Epidermal melanocyte (primary cell): ENCODE results near the gene BCL2L2.
"Not testable (repeated sequence)": the region's sequence is repeated elsewhere in the genome, so short reads cannot be mapped to it uniquely, and the experiment has no call there.

Source experiments
- DNase-seq: peaks from one replicate; pipeline ENCODE4 v3.0.0; 2011; ENCODE audit warnings: low spot score; ENCODE audit not compliant: insufficient read length

BCL2L2 gene, protein sequence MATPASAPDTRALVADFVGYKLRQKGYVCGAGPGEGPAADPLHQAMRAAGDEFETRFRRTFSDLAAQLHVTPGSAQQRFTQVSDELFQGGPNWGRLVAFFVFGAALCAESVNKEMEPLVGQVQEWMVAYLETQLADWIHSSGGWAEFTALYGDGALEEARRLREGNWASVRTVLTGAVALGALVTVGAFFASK

DNA sequence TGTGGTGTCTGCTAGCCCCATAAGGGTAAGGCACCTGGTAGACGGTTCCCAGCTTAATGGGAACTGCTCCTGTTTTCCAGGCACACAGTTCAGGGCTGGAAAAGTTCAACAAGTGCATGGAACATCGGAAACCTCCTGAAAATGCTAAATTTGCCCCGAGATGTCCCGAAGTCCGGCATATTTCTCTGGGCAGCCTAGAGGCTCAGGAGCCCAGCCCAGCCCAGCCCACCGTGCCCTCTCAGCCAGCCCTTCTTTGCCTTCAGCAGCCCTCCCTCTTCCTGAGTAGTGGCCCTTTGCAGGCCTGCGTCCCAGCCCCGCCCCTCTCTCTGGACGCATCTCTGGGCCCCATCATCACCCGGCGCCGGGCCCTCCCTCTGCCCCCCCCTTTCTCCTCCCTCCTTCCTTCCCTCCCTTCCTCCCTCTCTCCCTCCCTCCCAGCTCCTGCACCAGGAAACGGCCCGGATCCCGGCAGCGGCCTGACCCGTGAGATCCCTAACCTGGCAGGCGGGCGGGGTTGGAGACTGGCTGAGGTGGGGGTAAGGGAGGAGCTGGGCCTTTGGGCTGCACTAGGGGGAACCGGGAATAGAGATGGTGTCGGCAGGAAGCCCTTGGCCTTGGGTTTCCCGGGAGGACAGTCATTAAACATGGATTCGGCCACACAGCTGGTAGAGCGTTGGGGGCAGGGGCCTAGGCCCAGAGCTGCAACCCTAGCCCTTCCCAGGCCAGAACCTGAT, at the start of gene BCL2L2:
Gene BCL2L2 (plus strand): TSS at position 422 of the 734 bp plus-strand sequence. CDS start 935 bp downstream, outside the sequence.
- DNase-seq, result peak; percentile 44

DNA sequence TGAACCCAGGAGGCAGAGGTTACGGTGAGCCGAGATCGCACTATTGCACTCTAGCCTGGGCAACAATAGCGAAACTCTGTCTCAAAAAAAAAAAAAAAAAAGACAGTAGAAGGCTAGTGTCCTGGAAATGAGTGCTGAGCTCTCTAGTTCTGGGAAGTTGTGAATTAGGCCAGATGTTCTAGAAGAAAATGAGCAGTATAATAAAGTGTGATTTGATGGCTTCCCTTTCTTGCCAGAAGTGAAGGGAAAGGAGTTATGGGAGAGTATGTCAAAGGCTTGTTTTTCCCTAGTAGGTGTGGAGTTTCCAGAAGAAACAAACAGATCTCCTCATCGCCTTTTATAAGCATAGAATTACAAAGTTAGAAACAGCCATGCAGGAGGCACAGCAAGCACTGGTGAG, 48.4 kb upstream of the BCL2L2 start:
- DNase-seq, result no peak

- no peak for DNase-seq
Measured at GRCh38 chr14:23259426-23259825, 47.2 kb upstream of the BCL2L2 start.

GRCh38 chr14:23260849-23261248, 45.8 kb upstream of the BCL2L2 start:
- DNase-seq, result not testable (repeated sequence)

DNA sequence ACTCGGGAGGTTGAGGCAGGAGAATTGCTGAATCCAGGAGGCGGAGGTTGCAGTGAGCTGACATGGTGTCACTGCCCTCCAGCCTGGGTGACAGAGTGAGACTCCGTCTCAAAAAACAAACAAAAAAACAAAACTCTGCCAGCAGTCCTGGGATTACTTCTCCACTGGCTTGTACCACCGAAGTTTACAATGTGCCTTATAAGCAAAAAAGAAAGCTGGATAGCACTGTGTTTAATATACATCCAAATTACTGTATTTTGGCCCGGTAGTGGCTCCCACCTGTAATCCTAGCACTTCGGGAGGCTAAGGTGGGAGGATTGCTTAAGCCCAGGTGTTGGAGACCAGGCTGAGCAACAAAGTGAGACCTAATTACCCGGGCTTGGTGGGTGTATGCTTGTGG, 37.4 kb upstream of the BCL2L2 start:
- no peak for DNase-seq

DNA sequence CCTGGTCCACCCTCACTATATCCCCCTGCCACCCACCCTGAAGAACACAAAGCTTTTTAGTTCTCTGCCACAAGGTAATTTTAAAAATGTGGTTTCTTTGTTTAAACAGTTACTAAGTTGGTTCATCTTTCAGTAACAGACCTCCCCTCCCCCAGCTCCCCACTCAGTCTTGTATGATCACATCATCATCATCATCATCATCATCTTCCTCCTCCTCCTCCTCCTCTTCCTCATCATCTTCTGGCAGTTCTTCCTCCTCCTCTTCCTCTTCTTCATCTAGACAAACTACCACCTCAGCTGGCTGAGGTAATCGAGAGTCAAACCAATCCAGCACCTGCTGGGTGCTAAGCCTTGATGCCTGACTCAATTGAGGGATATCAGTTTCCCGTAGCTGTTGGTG, 31.2 kb upstream of the BCL2L2 start:
- no peak for DNase-seq

GRCh38 chr14:23277189-23277588, 29.4 kb upstream of the BCL2L2 start:
- no peak for DNase-seq

DNA sequence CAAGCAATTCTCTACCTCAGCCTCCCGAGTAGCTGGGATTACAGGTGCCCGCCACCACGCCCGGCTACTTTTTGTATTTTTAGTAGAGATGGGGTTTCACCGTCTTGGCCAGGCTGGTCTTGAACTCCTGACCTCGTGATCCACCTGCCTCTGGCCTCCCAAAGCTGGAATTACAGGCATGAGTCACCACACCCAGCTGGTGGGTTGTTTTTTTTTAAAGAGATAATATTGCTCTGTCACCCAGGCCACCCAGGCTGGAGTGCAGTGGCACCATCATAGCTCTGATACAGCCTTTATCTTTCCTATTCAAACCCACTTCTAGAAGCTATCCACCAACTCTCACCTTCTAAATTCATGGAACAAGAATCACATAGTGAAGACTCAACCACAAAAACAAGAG, 28.7 kb upstream of the BCL2L2 start:
- DNase-seq, result not testable (repeated sequence)

DNA sequence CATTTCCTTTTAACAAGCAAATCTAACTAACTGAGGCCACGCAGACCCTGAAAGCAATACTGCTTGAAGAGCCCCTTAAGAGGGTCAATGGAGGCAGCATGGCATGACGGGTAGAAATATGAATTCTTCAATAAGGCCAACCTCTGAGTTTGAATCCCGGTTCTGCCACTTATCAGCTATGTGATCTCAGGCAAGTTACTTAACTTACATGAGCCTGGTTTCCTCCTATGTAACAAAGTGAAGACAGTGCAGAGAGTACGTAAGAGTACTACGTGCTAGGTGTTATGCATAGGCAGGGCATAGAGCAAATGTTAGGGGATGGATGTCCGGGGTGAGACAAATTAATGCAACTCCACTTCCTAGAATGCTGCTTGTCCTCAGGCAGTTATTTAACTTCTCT, 25.4 kb upstream of the BCL2L2 start:
- DNase-seq, result no peak

- no peak for DNase-seq
Measured at GRCh38 chr14:23284654-23285529, 21.7 kb upstream of the BCL2L2 start.

GRCh38 chr14:23285530-23286019, 21.1 kb upstream of the BCL2L2 start:
- DNase-seq, result no peak

GRCh38 chr14:23286020-23286901, 20.4 kb upstream of the BCL2L2 start, which contains the start of gene HOMEZ:
Gene HOMEZ (minus strand): TSS chr14:23286132. CDS start chr14:23285952, 180 bp downstream.
- DNase-seq, result peak; percentile 95

DNA sequence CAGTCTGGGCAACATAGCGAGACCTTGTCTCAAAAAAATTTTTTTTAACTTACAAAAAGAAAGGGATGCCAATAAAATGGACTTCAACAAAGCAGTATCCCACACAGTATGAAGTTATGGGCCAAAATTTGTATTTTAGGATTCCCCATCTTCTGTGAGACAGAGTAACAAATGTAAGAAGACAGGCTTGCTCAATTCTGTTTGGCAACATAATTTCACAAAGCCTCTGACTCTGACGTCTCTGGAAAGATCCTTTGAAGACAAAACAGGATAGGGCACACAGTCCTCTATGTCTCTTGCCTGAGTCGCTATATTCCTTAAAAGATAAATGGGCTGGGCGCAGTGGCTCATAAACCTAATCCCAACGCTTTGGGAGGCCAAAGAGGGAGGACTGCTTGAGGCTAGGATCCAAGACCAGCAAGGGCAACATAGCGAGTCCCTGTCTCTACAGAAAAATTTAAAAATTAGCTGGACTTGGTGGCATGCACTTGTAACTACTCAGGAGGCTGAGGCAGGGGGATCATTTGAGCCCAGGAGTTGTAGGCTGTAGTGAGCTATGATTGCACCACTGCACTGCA, 19.6 kb upstream of the BCL2L2 start:
- no peak for DNase-seq

DNA sequence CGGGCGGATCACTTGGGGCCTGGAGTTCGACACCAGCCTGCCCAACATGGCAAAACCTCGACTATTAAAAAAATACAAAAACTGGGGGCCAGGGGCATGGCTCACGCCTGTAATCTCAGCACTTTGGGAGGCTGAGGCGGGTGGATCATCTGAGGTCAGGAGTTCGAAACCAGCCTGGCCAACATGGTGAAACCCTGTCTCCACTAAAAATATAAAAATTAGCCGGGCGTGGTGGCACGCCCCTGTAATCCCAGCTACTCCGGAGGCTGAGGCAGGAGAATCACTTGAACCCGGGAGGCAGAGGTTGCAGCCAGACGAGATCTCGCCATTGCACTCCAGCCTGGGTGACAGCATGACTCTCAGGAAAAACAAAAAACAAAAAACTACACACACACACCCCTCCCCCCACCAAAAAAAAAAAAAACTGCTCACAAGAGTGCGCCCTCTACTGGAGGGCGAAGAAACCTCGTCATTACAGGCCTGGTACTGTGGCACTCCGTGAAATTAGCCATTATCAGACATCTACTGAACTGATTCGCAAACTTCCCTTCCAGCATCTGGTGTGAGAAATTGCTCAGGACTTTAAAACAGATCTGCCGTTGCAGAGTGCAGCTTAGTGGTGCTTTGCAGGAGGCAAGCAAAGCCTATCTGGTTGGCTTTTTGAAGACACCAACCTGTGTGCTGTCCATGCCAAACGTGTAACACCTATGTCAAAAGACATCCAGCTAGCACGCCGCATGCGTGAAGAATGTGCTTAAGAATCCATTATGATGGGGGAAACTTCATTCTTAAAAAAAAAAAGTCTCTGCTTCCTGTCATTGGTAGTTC, 11.7 kb upstream of the BCL2L2 start:
- DNase-seq, result no peak

DNA sequence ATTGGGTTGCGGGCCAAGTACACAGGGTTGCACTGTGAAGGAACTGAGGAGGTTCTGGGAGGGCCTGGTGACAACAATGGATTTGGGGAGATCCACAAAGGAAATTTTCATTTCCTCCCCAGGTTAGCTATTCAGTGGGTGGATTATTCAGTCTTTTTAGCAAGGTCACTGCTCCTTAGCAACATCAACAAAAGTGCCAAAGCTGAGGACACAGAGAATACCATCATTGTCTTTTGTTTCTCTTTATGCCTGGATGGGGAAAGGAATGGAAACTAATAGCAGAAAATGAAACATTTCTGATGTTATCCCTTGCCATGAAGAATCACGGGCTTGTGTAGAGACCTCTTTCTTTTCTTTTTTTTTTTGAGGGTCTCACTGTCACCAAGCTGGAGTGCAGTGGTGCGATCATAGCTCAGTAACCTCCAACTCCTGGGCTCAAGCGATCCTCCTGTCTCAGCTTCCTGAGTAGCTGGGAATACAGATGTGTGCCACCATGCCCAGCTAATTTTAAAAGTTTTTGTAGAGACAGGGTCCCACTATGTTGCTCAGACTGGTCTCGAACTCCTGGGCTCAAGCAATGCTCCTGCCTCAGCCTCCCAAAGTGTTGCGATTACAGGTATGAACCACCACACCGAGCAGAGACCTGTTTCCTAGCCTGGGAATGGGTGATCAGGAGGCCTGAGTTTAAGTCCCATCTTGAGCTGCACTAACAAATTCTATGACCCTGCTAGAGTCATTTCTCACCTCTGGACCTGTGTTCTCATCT, 10.4 kb upstream of the BCL2L2 start:
- DNase-seq, result no peak

DNA sequence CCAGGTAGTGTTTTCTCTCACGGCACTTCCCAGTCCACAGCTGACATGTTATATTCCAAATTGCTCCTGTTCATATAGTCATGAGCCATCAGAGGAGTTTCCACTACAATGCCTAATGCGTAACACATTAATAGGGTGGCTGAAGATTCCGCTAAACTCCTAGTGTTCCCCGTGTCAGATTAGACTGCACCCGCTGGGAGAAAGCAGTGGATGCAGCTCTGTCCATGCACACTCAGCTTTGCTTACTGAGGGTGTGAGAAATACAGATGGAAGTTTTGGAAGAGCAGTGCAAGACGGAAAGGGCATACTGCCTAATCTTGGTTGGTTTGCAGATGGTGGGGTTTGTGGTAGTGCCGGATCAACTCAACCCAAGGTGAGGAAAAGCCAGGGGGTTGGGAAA, 9.5 kb upstream of the BCL2L2 start:
- DNase-seq, result no peak

DNA sequence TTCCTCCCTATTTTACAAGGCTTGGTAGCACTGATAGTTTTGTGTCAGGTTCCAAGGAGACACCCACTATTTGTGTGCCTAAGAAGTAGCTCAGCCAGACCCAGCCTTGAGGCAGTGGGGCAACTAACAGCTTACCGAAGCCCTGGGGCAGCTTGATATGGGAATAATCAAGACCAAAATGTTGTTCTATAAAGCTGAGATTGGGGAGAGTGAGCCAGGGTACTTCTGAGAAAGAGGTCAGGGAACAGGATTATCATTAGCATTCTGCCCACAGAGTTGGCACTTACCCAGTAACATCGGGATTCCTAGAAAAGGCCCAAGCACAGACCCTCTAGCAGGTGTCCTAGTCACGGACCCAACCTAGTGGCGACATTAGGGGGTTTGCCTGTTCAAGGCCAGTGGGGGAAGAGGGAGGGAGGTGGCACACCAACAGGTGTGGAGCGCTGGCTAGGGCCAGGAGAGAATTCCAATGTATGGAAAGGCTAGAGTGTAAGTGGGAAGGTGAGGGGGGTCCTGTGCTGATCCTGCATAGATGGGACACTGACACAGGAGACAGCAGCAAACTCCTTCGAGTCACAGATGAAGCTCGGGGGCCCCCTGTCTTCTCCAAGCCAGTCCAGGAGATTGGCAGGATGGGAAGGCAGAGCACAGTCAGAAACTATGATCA, 8.9 kb upstream of the BCL2L2 start:
- DNase-seq, result no peak

DNA sequence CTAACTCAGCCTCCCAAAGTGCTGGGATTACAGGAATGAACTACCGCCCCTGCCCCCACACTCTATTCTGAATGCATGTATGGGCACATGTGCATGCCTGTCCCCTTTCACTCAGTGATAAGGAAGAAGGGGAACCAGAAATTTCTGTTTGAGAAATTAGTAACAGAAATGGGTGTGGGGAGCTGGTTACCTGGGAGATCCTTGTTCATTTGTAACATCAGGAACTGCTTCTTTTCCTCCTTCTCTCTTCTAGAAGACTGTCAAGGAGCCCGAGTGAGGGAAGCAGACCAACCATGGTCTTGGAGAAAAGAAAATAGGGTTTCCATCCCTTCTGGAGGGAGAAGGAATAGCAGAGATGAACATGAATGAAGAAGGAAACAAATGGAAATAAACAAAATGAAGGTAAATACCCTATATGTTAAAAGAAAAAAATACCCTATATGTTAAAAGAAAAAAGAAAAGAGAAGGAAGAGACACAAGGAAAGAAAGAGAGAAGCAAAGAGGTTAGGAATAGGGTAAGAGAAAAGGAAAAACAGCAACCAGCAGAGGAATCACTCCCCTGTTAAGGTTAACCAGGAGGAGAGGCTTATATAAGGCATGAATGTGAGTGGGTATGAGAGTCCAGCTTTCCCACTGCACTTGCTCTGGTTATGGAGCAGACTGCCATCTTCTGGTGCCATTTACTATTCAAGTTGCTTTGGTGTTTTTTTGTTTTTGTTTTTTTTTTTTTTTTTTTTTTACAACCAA, 7.2 kb upstream of the BCL2L2 start:
- DNase-seq, result no peak
